Stimulated activated CD4-positive, alpha-beta T cell treated with anti-CD3 and anti-CD28 coated beads, Interleukin-4, amount 100 ng/mL, for 48 hours (primary cell): ENCODE results near the gene P2RY4.
A peak's percentile ranks its signal among the peaks of the same experiment; 100 is the strongest.
"Not testable (repeated sequence)": the region's sequence is repeated elsewhere in the genome, so short reads cannot be mapped to it uniquely, and the experiment has no call there.

ENCODE experiments used
- DNase-seq, 2 donors: peaks; one replicate each; pipeline ENCODE4 v3.0.0-alpha.2; 2020; ENCODE audit warnings: low read depth in 2 of 2

Gene P2RY4

DNA sequence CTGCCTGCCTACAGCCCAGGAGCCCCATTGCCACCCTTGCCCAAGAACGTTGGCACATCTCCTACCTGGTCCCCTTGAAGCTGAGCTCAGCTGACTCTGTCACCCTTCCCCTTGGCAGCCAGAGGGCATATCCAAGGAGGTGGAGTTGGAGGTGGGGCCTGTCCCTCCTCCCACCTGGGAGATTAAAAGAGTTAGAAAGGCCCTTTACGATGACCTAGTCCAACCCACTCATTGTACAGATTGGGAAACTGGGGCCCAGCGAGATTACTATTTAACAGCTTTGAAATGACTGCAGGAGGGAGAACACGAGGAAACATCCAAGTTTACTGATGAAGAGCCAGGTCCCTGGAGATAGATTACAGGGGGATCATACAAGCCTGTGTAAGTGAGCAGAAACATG is at the start of gene P2RY4:
TSS of gene P2RY4 (minus strand) at position 101 of the 400 bp plus-strand sequence. CDS start 580 bp downstream, outside the sequence.
- DNase-seq: no peak

DNA sequence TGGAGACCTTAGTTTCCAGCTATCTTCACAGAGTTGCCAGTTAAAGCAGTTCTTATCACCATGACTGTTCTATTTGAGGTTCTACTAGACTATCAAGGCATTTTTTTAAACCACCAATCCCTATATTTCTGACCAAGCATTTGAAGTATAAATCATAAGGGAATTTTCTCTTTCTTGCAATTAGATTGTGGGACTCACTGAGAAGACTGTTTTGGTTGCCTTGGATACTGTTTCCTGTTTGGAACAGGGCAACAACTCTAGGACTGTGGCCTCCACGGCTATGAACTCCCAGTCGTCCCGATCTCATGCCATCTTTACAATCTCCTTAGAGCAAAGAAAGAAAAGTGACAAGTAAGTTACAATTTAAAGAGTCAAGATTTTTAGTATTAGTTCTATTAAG is 41.7 kb upstream of the P2RY4 start:
- no peak for DNase-seq

GRCh38 chrX:70293621-70294020 is 33.6 kb upstream of the P2RY4 start:
- DNase-seq: no peak

DNA sequence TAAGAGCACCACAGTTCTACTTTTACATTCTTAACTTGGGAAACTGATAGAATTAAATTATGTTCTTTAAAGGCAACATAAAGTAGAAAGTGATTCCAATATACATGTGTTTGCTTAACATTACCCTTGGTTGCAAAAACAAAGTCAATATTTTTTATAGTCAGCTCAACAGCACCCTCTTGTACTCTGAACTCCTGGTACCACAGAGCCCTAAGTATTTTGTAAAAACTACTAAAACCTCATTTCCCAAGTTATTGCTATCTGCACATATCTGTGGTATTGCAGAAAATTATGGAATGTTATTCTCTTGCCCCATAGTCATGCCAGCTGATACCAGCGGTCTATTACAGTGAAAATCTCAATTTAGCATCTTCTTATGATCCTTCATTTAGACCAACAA is 32.8 kb upstream of the P2RY4 start:
- DNase-seq: no peak

GRCh38 chrX:70289793-70290770 is 30.1 kb upstream of the P2RY4 start, which contains the start of the genes KIF4A and PDZD11:
Gene KIF4A (plus strand): TSS chrX:70290104. CDS start chrX:70290459, 355 bp downstream.
Gene PDZD11 (minus strand): TSS chrX:70289927. CDS start chrX:70289341, 586 bp downstream.
- peak; percentile 61 to 76 for DNase-seq

DNA sequence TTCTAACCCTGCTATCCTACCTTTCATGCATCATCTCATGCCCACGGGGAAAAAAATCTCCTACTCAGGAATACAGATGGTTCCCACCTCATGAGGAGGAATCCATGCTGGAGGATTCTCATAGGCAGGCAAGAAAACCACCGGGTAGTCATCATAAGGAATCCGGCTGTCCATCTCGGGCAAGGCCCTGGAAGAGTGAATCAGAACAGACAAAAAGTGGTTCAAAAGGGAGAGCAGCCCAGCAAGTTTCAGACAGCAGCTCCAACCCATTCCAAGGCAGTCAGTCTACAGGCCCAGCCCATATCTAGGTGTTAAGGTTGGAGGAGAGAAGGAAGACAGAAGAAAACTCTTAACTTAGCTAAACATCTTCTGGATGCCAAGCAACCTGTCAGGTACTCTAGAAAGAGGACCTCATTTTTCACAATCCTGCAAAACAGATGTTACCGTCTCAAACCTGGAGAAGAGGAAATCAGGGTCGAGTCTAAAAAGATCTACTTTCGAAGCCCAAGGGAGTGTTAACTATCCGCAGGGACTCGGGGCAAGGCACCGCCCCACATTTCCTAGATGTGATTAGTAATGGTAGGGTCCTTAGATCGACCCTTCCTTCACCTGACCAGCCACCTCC is 29.3 kb upstream of the P2RY4 start:
- DNase-seq: no peak

- no peak for DNase-seq
These were observed 21.9 kb upstream of the P2RY4 start, which contains the start of gene RAB41 for GRCh38 chrX:70281951-70282350. Gene RAB41 (plus strand): TSS chrX:70282172. CDS start chrX:70282218, 46 bp downstream.

DNA sequence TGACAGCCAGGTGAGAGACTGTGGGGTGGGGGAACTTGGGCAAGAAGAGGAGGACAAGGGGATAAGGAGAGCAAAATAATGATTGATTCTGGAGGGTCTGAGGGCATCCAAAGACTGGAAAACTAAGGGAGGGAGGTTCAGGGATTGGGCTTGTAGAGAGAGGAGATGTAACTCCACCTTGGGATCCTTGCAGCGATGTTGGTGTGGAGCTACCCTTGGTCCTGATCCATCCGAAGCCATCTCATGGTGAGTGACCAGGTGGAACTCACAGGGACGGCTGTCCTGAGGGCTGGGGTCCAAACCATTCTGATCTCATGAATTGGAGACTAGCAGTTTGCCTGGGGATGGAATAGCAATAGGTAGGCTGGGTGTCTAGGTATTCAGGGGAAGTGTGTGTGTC is 20.6 kb upstream of the P2RY4 start:
- DNase-seq: no peak

DNA sequence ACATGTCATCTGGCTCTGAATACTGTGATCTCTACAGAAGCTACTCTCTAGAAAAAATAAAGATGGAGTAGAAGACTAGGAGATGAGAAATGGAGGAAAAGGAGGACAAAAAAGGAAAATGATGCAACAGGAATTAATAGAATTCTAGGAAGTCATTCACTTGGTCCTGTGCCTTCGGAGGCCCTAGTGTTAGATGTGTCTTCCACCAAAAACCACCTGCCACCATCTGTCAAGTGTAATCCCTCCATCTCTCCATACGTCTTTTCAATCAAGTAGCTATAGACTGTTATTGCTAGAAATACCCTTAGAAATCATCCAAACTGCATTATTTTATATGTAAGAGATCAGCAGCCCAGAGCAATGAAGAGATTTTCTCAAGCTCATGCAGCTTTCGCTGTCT is 19.1 kb upstream of the P2RY4 start:
- no peak for DNase-seq

GRCh38 chrX:70274029-70274428 is 14.0 kb upstream of the P2RY4 start:
- not testable (repeated sequence) for DNase-seq

- DNase-seq: no peak
These were observed 8.0 kb upstream of the P2RY4 start, which contains the start of gene ARR3 for GRCh38 chrX:70268034-70268433. Gene ARR3 (plus strand): TSS chrX:70268334. CDS start chrX:70269386, 1,052 bp downstream.

DNA sequence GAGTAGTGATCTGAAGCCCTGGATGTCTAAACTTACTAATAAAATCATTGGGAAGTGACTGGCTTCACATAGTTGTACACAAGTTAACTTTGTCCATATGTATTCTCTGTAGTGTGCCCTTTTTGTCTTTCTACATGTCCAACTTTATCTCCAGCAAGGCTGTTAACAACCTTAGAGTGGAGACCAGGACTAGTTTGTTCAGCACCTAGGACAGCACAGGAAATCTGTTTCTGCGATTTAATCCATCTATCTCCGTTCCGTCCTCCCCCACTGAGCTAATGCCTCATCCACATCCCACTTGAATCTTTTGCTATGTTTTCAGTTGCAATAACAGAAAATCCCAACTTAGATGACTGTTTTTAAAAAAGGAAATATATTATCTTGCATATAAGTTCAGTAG is 4.8 kb upstream of the P2RY4 start:
- no peak for DNase-seq

GRCh38 chrX:70262952-70263567 is 3.1 kb upstream of the P2RY4 start:
- peak; percentile 19 to 28 for DNase-seq

GRCh38 chrX:70257423-70258288 is 2.3 kb downstream of the P2RY4 start:
- no peak for DNase-seq

DNA sequence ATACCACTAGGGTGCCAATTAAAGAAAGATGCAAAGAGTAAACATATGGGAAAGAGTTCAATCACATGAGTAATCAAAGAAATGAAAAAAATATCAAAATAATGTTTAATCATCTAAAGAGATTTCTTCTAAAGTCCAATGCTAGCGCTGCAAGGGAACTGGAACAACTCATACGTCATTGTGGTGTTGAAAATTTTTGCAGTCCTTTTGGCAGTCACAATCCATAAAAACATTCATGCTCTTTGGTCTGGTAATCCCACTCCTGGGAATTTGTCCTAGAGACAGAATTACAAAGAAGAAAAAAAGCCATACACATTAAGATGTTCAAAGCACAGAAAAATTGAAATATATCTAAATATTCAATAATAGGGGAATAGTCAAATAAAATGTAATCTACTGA is 4.6 kb downstream of the P2RY4 start:
- no peak for DNase-seq

GRCh38 chrX:70254909-70255308 is 5.1 kb downstream of the P2RY4 start:
- no peak for DNase-seq

DNA sequence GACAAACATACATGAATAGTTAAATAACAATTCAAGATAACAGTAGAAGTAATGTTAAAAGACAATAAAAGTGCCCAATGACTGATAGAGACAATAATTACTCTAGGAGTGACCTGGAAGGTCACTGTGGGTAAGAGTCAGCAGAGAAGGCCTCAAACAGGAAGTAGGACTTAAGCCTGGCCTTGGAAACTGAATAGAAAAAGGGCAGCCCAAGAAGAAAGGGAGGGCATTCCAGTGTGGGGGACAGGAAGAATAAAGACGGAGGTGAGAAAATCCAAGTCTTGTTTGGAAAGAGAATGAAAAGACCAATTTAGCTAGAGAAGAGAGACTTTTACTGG is 6.0 kb downstream of the P2RY4 start:
- DNase-seq: no peak

DNA sequence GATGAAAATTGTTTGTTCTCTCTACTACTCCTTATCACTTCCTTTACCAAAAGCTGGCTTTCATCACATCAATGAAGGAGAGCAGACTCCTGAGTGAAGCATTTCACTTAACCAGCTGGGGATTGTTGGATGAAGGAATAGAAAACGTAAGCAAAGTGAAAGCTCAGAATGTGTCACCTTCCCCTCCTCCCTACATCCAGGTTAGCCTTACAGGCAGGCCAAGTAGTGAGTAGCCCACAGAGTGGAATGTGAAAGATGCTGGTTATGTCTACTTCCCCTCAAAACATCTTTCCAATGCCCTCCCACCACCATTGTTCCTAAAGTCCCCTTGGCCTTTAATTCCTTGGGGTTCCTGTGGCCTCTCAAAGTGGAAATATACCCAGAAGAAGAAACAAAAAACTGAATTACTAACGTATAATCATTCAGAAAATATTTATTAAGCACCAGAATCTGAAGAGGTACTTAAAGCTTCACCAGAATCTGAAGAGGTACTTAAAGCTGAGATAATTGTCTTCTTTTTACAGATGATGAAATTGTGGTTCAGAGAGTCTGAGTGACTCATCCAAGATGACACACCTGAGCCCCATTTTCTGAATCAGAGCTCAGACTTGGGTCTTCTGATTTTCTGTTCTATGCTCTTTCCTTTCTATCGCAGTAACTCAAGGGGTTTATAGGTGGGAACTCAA is 6.5 kb downstream of the P2RY4 start:
- no peak for DNase-seq

- DNase-seq: no peak
These were observed 7.5 kb downstream of the P2RY4 start for GRCh38 chrX:70252491-70252890.

DNA sequence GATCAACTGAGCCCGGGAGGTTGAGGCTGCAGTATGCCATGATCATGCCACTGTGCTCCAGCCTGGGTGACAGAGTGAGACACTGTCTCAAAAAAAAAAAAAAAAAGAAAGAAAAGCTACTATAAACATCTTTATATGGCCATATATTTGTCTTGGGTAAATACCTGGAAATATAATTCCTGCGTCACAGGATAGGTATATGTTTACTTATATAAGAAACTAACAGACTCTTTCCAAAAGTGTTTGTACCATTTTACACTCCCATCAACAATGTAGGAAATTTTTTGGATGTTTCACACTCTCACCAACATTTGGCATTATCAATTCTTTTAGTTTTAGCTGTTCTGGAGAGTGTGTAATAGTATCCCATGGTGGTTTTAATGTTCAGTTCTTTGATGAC is 12.8 kb downstream of the P2RY4 start:
- no peak for DNase-seq

- no peak for DNase-seq
These were observed 15.1 kb downstream of the P2RY4 start for GRCh38 chrX:70244881-70245280.
